Upper lobe of left lung (tissue), 6 donors: ENCODE measurements around the gene ZBTB11. TPM values are rescaled to one million over a fixed set of nuclear protein-coding genes. Genes with fewer than 3 reads are reported as not detected.
"Not testable (repeated sequence)": the region's sequence is repeated elsewhere in the genome, so short reads cannot be mapped to it uniquely, and the experiment has no call there.

Experiments
- ATAC-seq, 2 donors: fragments of 200-7000 bp; cut with Tn5 transposase; one replicate each; pipeline ENCODE4 v1.9.1; 2022; ENCODE audit warnings: mild to moderate bottlenecking in 2 of 2, moderate library complexity in 2 of 2; ENCODE audit not compliant: low FRiP score in 2 of 2
- DNase-seq, 2 donors: peaks; one replicate each; pipeline ENCODE4 v3.0.0-alpha.2; 2019 to 2020
- H3K27ac ChIP-seq, 4 donors: fragments of 200-600 bp; sonication (generic); one replicate each; pipeline ENCODE4 v1.5.1; 2016 to 2019
- H3K27me3 ChIP-seq, 4 donors: fragments of 200-600 bp; sonication (generic); one replicate each; pipeline ENCODE4 v1.5.1; 2017 to 2019
- H3K36me3 ChIP-seq, 4 donors: fragments of 200-600 bp; sonication (generic); one replicate each; pipeline ENCODE4 v1.5.1; 2016 to 2019
- H3K4me1 ChIP-seq, 4 donors: fragments of 200-600 bp; sonication (generic); one replicate each; pipeline ENCODE4 v1.5.1; 2018 to 2019
- H3K4me3 ChIP-seq, 4 donors: fragments of 200-600 bp; sonication (generic); one replicate each; pipeline ENCODE4 v1.5.1; 2017 to 2019; ENCODE audit warnings: mild to moderate bottlenecking in 2 of 4, moderate library complexity in 1 of 4
- H3K9me3 ChIP-seq, 4 donors: fragments of 200-600 bp; sonication (generic); one replicate each; pipeline ENCODE4 v1.5.1; 2018 to 2019
- CTCF ChIP-seq, 6 experiments: fragments of 450-650 bp in 4 of 6; fragments of 200-600 bp in 2 of 6; sonication (generic) in 2 of 6; IDR thresholded peaks; one replicate each; pipeline ENCODE4 v1.5.1; 2016 to 2019; ENCODE audit warnings: antibody characterized with exemption in 6 of 6
- EP300 ChIP-seq, 4 donors: sonication (generic); formaldehyde crosslinking; IDR thresholded peaks; one replicate each; pipeline ENCODE4 v1.5.1; 2017; ENCODE audit warnings: antibody characterized with exemption in 4 of 4, control low read depth in 2 of 4
- POLR2A ChIP-seq, 4 donors: fragments of 450-650 bp; IDR thresholded peaks; one replicate each; pipeline ENCODE4 v1.5.1; 2016 to 2017; ENCODE audit warnings: antibody characterized with exemption in 4 of 4, mild to moderate bottlenecking in 2 of 4
- POLR2AphosphoS5 ChIP-seq, 2 donors: sonication (generic); formaldehyde crosslinking; IDR thresholded peaks; one replicate each; pipeline ENCODE4 v1.5.1; 2017; ENCODE audit warnings: antibody characterized with exemption in 2 of 2
- WGBS, 2 donors: methylation state at CpG; one replicate each; pipeline ENCODE4 v1.1.5; 2017 to 2018; 5-methylcytosine and 5-hydroxymethylcytosine counted together
- total RNA-seq, 6 donors: library from RNA; depleted of rRNA in 4 of 6; stranded (reverse); fragments of >200 nt in 4 of 6; gene quantifications; one replicate each; pipeline versions ENCODE4 v1.1.0 to v1.2.1, GENCODE V29; 2016 to 2021
- donor health status: DM: no; HTN: no; CAD: no; lungs with moderate emphysema.
- donor health status: DM: no; HTN: yes; CAD: no; lungs with severe emphysema.

Gene ZBTB11
- total RNA-seq, 6 donors from 2014 or later = 16.3 to 41.4 (median 19.8) TPM

GRCh38 chr3:101695779-101696372, 18.9 kb upstream of the ZBTB11 start:
- Histone ChIP-seq H3K36me3 (no peaks in the 10 kb centered on the region), H3K27ac (no peak overlapping the region), H3K9me3 (no peaks in the 10 kb centered on the region), H3K27me3 (no peaks in the 10 kb centered on the region), H3K4me1 (peaks cover 0 to 17% (median 5%) of the 10 kb centered on the region in 4 donors), H3K4me3 (no peak overlapping the region)
- peak in 1 of 2 donors; percentile 56 for ATAC-seq
- 30 to 31% methylated on average over 10 of the region's 10 CpGs for WGBS, 2 donors
- no peak for DNase-seq
- TF ChIP-seq EP300 (IDR thresholded peaks at IDR 0.05) (no peak), CTCF (IDR thresholded peaks at IDR 0.05) (peak; percentile 45 to 83 (median 70))

- H3K27me3 ChIP-seq, ATAC-seq, H3K36me3 ChIP-seq, H3K9me3 ChIP-seq, DNase-seq, H3K27ac ChIP-seq, H3K4me3 ChIP-seq: not testable (repeated sequence)
- H3K4me1 ChIP-seq = peaks cover 0 to 22% (median 11%) of the 10 kb centered on the region in 4 donors
- WGBS, 2 donors = 86 to 93% methylated on average over 2 to 4 of the region's 4 CpGs
These were observed 17.9 kb upstream of the ZBTB11 start for GRCh38 chr3:101694836-101695235.

GRCh38 chr3:101693540-101693939, 16.6 kb upstream of the ZBTB11 start:
- H3K27ac ChIP-seq = peak overlapping the region in 3 of 4 donors; percentile 61 to 70 (median 69)
- H3K36me3 ChIP-seq, H3K4me3 ChIP-seq, H3K9me3 ChIP-seq, H3K27me3 ChIP-seq: not testable (repeated sequence)
- ATAC-seq (peak; percentile 83 to 89), DNase-seq (peak in 1 of 2 donors; percentile 69)
- TF ChIP-seq CTCF (IDR thresholded peaks at IDR 0.05) = peak; percentile 32 to 77 (median 63)
- H3K4me1 ChIP-seq = peaks cover 0 to 24% (median 16%) of the 10 kb centered on the region in 4 donors
- WGBS, 2 donors = 76 to 83% methylated on average over 9 to 13 of the region's 13 CpGs

GRCh38 chr3:101691685-101692671, 15.0 kb upstream of the ZBTB11 start:
- DNase-seq = peak in 1 of 2 donors; percentile 41
- Histone ChIP-seq H3K27ac (peak overlapping the region; percentile 62 to 70 (median 68)), H3K4me3 (peak overlapping the region in 1 of 4 donors; percentile 23), H3K4me1 (peaks cover 6 to 33% (median 22%) of the 10 kb centered on the region in 4 donors)
- ATAC-seq, H3K36me3 ChIP-seq, H3K27me3 ChIP-seq, H3K9me3 ChIP-seq: not testable (repeated sequence)
- WGBS, 2 donors = 75 to 79% methylated on average over 8 to 15 of the region's 15 CpGs
- peak in 1 of 4 donors; percentile 62 for TF ChIP-seq POLR2A (IDR thresholded peaks at IDR 0.05)

- no peak overlapping the region for H3K4me3 ChIP-seq
- peak in 1 of 2 donors; percentile 33 for DNase-seq
- no peak for ATAC-seq
- H3K4me1 ChIP-seq = peaks cover 6 to 30% (median 21%) of the 10 kb centered on the region in 4 donors
- peak overlapping the region; percentile 61 to 67 (median 64) for H3K27ac ChIP-seq
- TF ChIP-seq CTCF (IDR thresholded peaks at IDR 0.05) (no peak), POLR2A (IDR thresholded peaks at IDR 0.05) (no peak), POLR2AphosphoS5 (IDR thresholded peaks at IDR 0.05) (no peak), EP300 (IDR thresholded peaks at IDR 0.05) (no peak)
- H3K27me3 ChIP-seq = no peaks in the 10 kb centered on the region
- no peaks in the 10 kb centered on the region for H3K9me3 ChIP-seq
- no peaks in the 10 kb centered on the region for H3K36me3 ChIP-seq
These were observed 14.0 kb upstream of the ZBTB11 start for GRCh38 chr3:101690972-101691371.
